Aorta (tissue), 5 donors: ENCODE data around the gene CFAP61. TPM values are rescaled to one million over a fixed set of nuclear protein-coding genes. Genes with fewer than 3 reads are reported as not detected.

ENCODE experiments used
- ATAC-seq: fragments of 200-7000 bp; cut with Tn5 transposase; one replicate; pipeline ENCODE4 v1.9.1; 2022; ENCODE audit warnings: moderate library complexity; ENCODE audit not compliant: low FRiP score
- DNase-seq, 2 donors: peaks; one replicate each; pipeline ENCODE4 v3.0.0-alpha.2; 2020
- H3K27ac ChIP-seq, 2 donors: one replicate each; pipeline ENCODE4 v1.5.1; 2013; ENCODE audit warnings: low read length in 2 of 2, mild to moderate bottlenecking in 2 of 2, moderate library complexity in 2 of 2, control low read depth in 1 of 2, inconsistent platforms in 1 of 2, low read depth in 1 of 2
- H3K27me3 ChIP-seq, 2 donors: one replicate each; pipeline ENCODE4 v1.6.1; 2013; ENCODE audit warnings: control low read depth in 1 of 2, low read length in 1 of 2, mild to moderate bottlenecking in 1 of 2, moderate library complexity in 1 of 2; ENCODE audit not compliant: insufficient read depth in 2 of 2, control insufficient read depth in 1 of 2
- H3K36me3 ChIP-seq, 2 donors: one replicate each; pipeline ENCODE4 v1.6.1; 2013; ENCODE audit warnings: control low read depth in 1 of 2, low read length in 1 of 2, mild to moderate bottlenecking in 1 of 2; ENCODE audit not compliant: insufficient read depth in 2 of 2, control insufficient read depth in 1 of 2
- H3K4me1 ChIP-seq, 2 donors: one replicate each; pipeline ENCODE4 v1.6.1; 2013; ENCODE audit warnings: low read length in 2 of 2, control low read depth in 1 of 2, mild to moderate bottlenecking in 1 of 2, moderate library complexity in 1 of 2; ENCODE audit not compliant: insufficient read depth in 2 of 2, control insufficient read depth in 1 of 2
- H3K4me3 ChIP-seq, 2 donors: one replicate each; pipeline ENCODE4 v1.5.1; 2013; ENCODE audit warnings: low read length in 2 of 2, control low read depth in 1 of 2, mild to moderate bottlenecking in 1 of 2
- H3K9me3 ChIP-seq: one replicate; pipeline ENCODE4 v1.6.1; 2013; ENCODE audit warnings: mild to moderate bottlenecking, low read length; ENCODE audit not compliant: control insufficient read depth
- WGBS, 2 donors: extraction: QIAGEN DNeasy Blood & Tissue Kit; methylation state at CpG; one replicate each; pipeline ENCODE4 v1.1.7; 2013; 5-methylcytosine and 5-hydroxymethylcytosine counted together
- intact Hi-C, 2 donors: fragments of 100-400 bp; cut with DNase I; formaldehyde crosslinking; loops; one replicate each; pipeline versions ENCODE4 v1.14.2 to v1.15.0; 2022
- polyA plus RNA-seq, 2 donors: library from polyadenylated mRNA; stranded (reverse); fragments of 200-250 nt; gene quantifications; one replicate each; pipeline ENCODE4 v1.2.3, GENCODE V29; 2013
- total RNA-seq, 2 donors: library from RNA; stranded (reverse); fragmentation: NEBNext Ultra II Directional; extraction: Animal tissue kit (Norgen Biotek cat#: 25700); gene quantifications; one replicate each; pipeline ENCODE4 v1.2.1, GENCODE V29; 2021
- donor health status: healthy with polysubstance abuse.
- donor health status: Bipolar disorder and iron deficiency.
- donor health status: DM: no; HTN: no; CAD: no.
- donor health status: DM: no; HTN: no; CAD: no.
- donor health status: DM: yes; HTN: yes; CAD: no.

Gene CFAP61
- total and polyA plus RNA-seq, 4 donors = 0.18 to 2.0 (median 0.91) TPM; not detected in 1

- Histone ChIP-seq H3K4me1 (peaks cover 0 to 3% of the 10 kb centered on the region in 2 donors), H3K27me3 (no peaks in the 10 kb centered on the region), H3K9me3 (no peaks in the 10 kb centered on the region), H3K27ac (peak overlapping the region in 1 of 2 donors; percentile 60), H3K4me3 (peak overlapping the region; percentile 50 to 75), H3K36me3 (peaks cover 6 to 8% of the 10 kb centered on the region in 2 donors)
- ATAC-seq (no peak), DNase-seq (no peak)
- intact Hi-C loops = loop anchor here in 1 of 2 donors (5.0 kb wide), 1 partner anchor 1464 kb away; the partner anchor contains the start of gene DTD1
- WGBS, 2 donors = 1% methylated on average over 13 of the region's 13 CpGs
Measured at GRCh38 chr20:20051767-20052073, 612 bp upstream of the CFAP61 start.

DNA sequence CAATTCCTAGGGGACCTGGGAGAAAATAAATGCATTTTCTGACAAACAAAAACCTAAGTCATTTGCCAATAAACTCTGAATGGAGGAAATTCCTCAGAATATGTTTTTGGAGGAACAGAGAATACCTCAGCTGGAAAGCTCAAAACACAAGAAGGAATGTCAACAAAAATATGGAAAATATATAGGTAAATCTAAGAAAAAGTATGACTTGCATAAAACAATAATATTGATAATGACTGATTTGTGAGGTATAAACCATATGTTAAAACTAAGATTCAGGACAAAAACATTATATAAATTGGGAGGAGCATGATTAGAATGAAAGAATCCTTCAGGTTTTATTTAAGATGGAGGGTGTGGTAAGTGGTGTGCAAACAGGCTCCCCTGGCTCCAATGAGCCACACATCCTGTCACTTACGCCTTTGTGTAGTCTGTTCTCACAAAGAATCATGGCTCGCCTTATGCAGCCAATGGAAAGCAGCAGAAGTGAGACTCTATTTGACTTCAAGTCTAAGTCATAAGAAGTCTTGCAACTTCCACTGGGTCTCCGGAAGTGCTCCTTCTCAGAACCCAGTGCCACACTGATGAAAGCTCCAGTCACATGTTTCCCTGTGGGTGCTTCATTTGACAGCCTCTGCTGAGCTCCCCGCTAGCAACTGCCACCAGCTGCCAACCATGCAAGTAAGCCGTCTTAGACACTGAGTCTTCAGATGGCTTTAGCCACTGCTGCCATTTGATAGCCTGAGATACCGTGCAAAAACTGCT lies 8.1 kb downstream of the CFAP61 start:
- no peaks in the 10 kb centered on the region for H3K36me3 ChIP-seq
- H3K4me3 ChIP-seq = no peak overlapping the region
- ATAC-seq (no peak), DNase-seq (no peak)
- H3K9me3 ChIP-seq = no peaks in the 10 kb centered on the region
- H3K4me1 ChIP-seq = no peaks in the 10 kb centered on the region
- H3K27me3 ChIP-seq = no peaks in the 10 kb centered on the region
- intact Hi-C loops = no loop called here
- no peak overlapping the region for H3K27ac ChIP-seq
- WGBS, 2 donors = 81% methylated on average over 6 of the region's 6 CpGs

GRCh38 chr20:20063941-20064702 lies 11.8 kb downstream of the CFAP61 start:
- no peak for DNase-seq
- H3K4me1 ChIP-seq = no peaks in the 10 kb centered on the region
- ATAC-seq = no peak
- no peaks in the 10 kb centered on the region for H3K9me3 ChIP-seq
- H3K27me3 ChIP-seq = no peaks in the 10 kb centered on the region
- no peaks in the 10 kb centered on the region for H3K36me3 ChIP-seq
- intact Hi-C loops = no loop called here
- H3K27ac ChIP-seq = no peak overlapping the region
- 69 to 71% methylated on average over 12 of the region's 12 CpGs for WGBS, 2 donors
- H3K4me3 ChIP-seq = no peak overlapping the region

GRCh38 chr20:20065361-20065760 lies 13.0 kb downstream of the CFAP61 start:
- WGBS, 2 donors = 89 to 91% methylated on average over 1 of the region's 1 CpG
- ATAC-seq (no peak), DNase-seq (no peak)
- no peak overlapping the region for H3K4me3 ChIP-seq
- H3K27me3 ChIP-seq = no peaks in the 10 kb centered on the region
- intact Hi-C loops = no loop called here
- no peak overlapping the region for H3K27ac ChIP-seq
- H3K36me3 ChIP-seq = no peaks in the 10 kb centered on the region
- H3K9me3 ChIP-seq = no peaks in the 10 kb centered on the region
- no peaks in the 10 kb centered on the region for H3K4me1 ChIP-seq

- intact Hi-C loops = loop anchor here in 1 of 2 donors (10.0 kb wide), 1 partner anchor 494 kb away; no protein-coding TSS in a partner anchor
- H3K4me1 ChIP-seq = no peaks in the 10 kb centered on the region
- no peaks in the 10 kb centered on the region for H3K27me3 ChIP-seq
- no peaks in the 10 kb centered on the region for H3K9me3 ChIP-seq
- ATAC-seq (no peak), DNase-seq (no peak)
- H3K36me3 ChIP-seq = no peaks in the 10 kb centered on the region
- H3K4me3 ChIP-seq = no peak overlapping the region
- H3K27ac ChIP-seq = no peak overlapping the region
- WGBS, 2 donors = 68 to 73% methylated on average over 10 of the region's 10 CpGs
Measured at GRCh38 chr20:20070871-20071726, 18.8 kb downstream of the CFAP61 start.

GRCh38 chr20:20073801-20074371 lies 21.6 kb downstream of the CFAP61 start:
- Histone ChIP-seq H3K9me3 (no peaks in the 10 kb centered on the region), H3K4me3 (no peak overlapping the region), H3K27me3 (no peaks in the 10 kb centered on the region), H3K27ac (no peak overlapping the region), H3K4me1 (no peaks in the 10 kb centered on the region), H3K36me3 (no peaks in the 10 kb centered on the region)
- DNase-seq (no peak), ATAC-seq (no peak)
- 56 to 66% methylated on average over 15 of the region's 15 CpGs for WGBS, 2 donors
- intact Hi-C loops = loop anchor here in 1 of 2 donors (10.0 kb wide), 1 partner anchor 491 kb away; no protein-coding TSS in a partner anchor

DNA sequence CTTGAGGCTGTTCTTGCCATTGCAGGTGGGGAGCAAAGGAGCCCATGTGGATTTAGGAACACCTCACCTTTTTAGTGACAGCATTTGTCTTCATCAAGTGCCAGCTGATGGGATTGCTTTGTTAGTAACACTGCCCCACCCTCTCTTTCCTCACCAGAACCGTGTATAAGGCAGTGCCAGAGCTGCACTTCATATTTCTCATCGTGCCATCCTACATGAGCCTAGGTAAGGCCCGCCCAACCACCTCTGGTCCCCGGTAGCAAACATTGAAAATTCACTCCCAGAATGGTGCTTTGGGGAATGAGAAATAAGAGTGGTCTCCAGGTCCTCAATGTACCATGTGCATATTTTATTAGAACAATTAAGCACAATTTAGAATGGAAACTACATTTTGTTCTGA lies 22.7 kb downstream of the CFAP61 start:
- 81 to 93% methylated on average over 4 of the region's 4 CpGs for WGBS, 2 donors

More for the DNA sequence above, 22.7 kb downstream of the CFAP61 start:
- Histone ChIP-seq H3K27ac (no peak overlapping the region), H3K4me3 (no peak overlapping the region), H3K4me1 (no peaks in the 10 kb centered on the region), H3K27me3 (no peaks in the 10 kb centered on the region), H3K9me3 (no peaks in the 10 kb centered on the region), H3K36me3 (no peaks in the 10 kb centered on the region)
- intact Hi-C loops = loop anchor here in 1 of 2 donors (10.0 kb wide), 1 partner anchor 490 kb away; no protein-coding TSS in a partner anchor
- DNase-seq (no peak), ATAC-seq (no peak)
